HL-60 (cell line): Measurements from ENCODE around the gene POU2AF3.

Experiments used
- GABPA ChIP-seq: IDR thresholded peaks from 2 replicates; pipeline ENCODE4 v1.6.1; 2012; ENCODE audit warnings: low read depth
- POLR2AphosphoS5 ChIP-seq: IDR thresholded peaks from 2 replicates; pipeline ENCODE4 v1.6.1; 2012; ENCODE audit warnings: low read depth
- TF ChIP-seq, protein P1 (sequence below): IDR thresholded peaks from one replicate; pipeline ENCODE4 v1.5.1; 2011; ENCODE audit warnings: low read length, control low read depth, inconsistent platforms; ENCODE audit not compliant: insufficient read depth
- TF ChIP-seq, protein P2 (sequence below): IDR thresholded peaks from 2 replicates; pipeline ENCODE4 v1.6.1; 2012; ENCODE audit warnings: low read depth; ENCODE audit not compliant: insufficient replicate concordance

GRCh38 chr11:111301842-111302118 is 3.4 kb downstream of the POU2AF3 start:
- TF ChIP-seq, protein P1, sequence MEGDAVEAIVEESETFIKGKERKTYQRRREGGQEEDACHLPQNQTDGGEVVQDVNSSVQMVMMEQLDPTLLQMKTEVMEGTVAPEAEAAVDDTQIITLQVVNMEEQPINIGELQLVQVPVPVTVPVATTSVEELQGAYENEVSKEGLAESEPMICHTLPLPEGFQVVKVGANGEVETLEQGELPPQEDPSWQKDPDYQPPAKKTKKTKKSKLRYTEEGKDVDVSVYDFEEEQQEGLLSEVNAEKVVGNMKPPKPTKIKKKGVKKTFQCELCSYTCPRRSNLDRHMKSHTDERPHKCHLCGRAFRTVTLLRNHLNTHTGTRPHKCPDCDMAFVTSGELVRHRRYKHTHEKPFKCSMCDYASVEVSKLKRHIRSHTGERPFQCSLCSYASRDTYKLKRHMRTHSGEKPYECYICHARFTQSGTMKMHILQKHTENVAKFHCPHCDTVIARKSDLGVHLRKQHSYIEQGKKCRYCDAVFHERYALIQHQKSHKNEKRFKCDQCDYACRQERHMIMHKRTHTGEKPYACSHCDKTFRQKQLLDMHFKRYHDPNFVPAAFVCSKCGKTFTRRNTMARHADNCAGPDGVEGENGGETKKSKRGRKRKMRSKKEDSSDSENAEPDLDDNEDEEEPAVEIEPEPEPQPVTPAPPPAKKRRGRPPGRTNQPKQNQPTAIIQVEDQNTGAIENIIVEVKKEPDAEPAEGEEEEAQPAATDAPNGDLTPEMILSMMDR = no peak
- TF ChIP-seq, protein P2, sequence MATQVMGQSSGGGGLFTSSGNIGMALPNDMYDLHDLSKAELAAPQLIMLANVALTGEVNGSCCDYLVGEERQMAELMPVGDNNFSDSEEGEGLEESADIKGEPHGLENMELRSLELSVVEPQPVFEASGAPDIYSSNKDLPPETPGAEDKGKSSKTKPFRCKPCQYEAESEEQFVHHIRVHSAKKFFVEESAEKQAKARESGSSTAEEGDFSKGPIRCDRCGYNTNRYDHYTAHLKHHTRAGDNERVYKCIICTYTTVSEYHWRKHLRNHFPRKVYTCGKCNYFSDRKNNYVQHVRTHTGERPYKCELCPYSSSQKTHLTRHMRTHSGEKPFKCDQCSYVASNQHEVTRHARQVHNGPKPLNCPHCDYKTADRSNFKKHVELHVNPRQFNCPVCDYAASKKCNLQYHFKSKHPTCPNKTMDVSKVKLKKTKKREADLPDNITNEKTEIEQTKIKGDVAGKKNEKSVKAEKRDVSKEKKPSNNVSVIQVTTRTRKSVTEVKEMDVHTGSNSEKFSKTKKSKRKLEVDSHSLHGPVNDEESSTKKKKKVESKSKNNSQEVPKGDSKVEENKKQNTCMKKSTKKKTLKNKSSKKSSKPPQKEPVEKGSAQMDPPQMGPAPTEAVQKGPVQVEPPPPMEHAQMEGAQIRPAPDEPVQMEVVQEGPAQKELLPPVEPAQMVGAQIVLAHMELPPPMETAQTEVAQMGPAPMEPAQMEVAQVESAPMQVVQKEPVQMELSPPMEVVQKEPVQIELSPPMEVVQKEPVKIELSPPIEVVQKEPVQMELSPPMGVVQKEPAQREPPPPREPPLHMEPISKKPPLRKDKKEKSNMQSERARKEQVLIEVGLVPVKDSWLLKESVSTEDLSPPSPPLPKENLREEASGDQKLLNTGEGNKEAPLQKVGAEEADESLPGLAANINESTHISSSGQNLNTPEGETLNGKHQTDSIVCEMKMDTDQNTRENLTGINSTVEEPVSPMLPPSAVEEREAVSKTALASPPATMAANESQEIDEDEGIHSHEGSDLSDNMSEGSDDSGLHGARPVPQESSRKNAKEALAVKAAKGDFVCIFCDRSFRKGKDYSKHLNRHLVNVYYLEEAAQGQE = no peak
- TF ChIP-seq POLR2AphosphoS5 (no peak), GABPA (no peak)
